Stimulated activated CD4-positive, alpha-beta T cell treated with anti-CD3 and anti-CD28 coated beads, Interleukin-2, amount 100 ng/mL, for 24 hours (primary cell): ENCODE measurements around the gene ZNF407.

Experiments
- DNase-seq, 2 donors: peaks; one replicate each; pipeline ENCODE4 v3.0.0-alpha.2; 2020

Gene ZNF407

DNA sequence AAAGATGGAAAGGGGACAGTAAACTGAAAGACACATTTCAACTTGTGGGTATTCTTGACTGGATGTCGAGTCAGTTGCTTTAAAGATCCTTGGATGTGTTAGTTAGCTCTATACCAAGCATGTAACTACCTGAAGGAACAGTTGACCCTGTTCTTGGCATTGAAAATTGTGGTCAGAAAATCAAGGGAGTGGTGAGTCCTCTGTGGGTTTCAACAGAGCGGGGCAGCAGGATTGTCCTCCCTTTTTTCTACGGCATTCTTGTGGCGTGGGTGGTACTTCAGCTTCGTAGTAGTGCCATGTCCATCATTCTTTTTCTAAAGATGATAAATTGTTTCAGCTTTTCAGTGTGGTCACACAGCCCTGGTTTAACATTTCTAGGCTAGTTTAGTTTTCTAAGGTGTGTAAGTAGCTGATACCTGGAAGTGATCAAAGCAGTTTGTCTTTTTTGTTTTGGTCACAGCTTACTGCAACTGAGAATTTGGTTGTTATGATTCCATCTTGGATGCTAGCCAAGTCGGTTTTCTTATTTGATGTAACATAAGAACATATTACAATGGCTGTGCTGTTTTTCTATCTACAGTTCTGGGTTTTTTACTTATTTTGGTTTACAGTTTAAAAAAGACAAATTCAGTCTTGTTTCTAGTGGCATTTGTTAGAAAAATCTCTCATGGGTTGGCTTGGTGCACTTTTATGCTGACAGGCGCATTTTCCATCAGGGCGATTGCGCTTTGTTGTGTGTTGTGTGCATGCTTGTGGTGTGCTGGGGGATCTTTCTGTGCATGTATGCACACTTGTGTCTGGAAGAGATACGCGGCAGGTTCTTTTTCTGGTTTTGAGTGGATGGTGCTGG is 84.7 kb downstream of the ZNF407 start:
- DNase-seq, result no peak

DNA sequence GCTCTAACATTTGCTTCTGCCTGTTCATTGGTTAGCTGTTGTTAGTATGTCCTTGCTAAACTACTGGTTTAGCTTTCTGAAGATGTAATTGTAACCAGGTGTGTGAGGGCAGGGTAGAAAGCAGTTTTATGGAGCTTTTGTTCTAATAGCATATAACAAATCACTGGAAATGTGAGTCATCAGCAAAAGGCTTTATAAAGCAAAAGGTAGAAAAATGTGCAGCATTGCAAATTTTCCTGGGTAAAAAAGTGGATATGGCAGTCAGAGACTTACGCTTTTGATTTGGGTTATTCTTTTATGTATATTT is 85.3 kb downstream of the ZNF407 start:
- DNase-seq, result no peak

GRCh38 chr18:74683573-74683972 is 85.9 kb downstream of the ZNF407 start:
- no peak for DNase-seq

DNA sequence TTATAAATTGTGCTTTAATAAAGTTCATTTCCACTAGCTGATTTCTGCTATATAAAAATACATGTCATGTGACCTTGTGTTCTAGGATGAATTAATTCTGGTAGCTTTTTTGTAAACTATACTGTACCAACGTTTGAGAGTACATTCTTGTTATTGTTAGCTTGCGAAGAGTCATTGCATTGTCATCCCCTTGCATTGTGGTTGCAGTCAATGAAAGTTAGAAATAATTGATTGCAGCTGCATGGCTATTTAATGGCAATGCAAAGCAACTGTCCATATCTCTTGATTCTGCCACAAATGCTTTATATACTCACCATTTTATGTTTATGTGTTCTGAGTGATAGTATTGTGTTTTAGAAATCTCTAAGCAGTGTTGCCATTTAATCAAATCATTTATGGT is 91.6 kb downstream of the ZNF407 start:
- DNase-seq, result no peak

DNA sequence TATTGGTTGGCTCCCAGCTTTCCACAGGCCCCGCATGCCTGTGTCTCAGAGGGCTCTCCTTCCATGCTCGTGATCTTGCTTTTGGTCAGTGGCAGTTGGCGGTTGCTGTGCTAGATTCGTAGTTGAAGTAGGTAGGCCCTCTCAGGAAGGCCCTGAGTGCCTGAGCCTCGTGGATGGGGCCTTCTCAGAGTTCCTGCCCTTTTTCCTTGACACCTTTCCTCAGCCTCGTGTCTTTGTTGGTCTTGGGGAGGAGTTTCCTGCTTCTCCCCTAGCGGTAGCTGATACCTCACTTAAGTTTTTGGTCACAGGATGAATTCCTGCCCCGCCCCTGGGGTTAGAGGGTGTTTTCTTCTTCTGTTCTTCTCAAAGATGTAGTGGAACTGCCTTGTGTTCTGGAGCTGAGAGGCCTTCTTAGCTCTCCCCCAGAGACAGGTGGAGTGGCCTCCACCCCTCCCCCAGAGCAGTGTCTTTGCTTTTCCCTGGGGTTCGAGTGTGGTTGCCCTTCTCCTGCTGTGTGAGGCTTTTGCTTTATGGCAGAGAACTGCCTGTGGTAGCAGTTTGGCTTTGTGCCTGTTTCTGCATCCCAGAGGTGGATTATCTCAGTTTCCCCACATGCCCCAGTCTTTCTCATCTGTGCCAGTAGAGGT is 94.8 kb downstream of the ZNF407 start:
- no peak for DNase-seq

DNA sequence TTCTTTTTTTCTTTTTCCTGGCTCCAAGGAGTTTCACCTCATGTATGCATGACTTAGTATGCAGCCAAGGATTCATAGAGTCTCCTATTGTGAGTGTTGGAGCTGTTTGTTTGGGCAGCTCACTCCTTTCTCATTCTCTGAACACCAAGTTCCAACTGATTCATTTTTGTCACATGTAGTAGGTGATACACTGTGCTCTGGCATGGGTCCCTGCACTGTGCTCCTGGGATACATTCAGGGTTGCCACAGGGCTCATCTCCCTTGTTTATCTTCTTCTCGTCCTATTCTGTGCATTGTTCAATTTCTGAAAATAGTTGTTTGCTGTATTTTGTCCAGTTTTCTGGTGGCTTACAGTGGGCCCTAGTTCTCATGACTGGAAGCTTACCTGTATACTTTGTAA is 96.8 kb downstream of the ZNF407 start:
- DNase-seq, result no peak

DNA sequence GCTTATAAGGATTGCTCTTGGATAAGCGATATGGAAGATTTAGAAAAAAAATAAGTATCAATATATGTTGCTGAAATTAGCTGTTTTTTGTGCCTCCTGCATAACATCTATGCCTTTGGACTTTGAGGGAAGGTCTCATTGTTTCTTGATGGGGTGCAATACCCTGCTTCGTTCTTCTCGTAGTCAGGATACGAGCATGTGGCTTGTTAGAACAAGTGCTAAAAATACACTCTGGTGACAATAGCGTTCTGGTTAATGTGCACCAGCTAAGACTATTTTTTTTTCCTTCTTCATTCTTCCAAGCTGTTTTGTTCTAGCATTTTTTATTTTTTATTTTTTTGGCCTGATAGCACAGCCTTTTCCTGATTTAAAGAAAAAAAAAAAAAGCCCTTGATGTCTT is 97.5 kb downstream of the ZNF407 start:
- no peak for DNase-seq

DNA sequence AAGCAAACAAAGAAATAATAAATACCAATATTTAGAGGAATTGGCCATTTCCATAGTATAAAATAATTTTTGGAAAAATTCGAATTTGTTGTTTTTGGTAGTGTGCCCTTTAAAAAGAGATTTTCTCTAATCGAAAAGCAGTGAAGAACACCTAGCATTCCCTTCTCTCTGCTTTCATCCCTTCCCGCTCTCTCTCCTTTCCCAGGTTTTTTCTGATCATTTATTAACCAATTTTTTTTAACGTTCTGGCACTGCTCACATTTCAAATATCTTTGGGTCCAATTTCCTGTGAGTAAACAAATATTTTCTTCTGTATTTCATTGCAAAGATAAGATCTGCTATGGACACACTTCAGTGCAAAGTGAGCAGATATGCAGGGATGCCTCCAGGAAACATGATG is 101.2 kb downstream of the ZNF407 start:
- no peak for DNase-seq

- no peak for DNase-seq
Measured at GRCh38 chr18:74699455-74699854, 101.8 kb downstream of the ZNF407 start.

DNA sequence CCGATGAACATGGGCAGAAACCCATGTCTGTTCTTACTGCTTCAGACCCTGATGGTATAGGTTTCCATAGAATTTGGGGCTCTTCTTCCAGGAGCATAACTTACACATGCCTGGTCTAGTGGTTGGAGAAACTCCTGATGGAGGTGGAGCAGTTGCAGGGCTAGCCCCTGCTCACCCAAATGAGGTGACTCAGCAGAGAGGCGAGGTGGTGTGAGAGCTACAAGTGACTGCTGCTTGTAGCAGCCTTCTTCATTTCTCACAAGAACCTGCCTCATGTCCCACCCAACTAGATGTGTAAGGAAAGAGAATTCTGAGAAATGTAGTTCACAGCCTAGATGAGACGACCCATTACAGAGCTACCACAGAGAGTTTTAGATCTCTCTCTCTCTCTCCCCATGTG is 105.3 kb downstream of the ZNF407 start:
- no peak for DNase-seq

- DNase-seq, result no peak
Measured at GRCh38 chr18:74708169-74708568, 110.5 kb downstream of the ZNF407 start.

GRCh38 chr18:74709452-74709851 is 111.8 kb downstream of the ZNF407 start:
- DNase-seq, result no peak

- no peak for DNase-seq
Measured at GRCh38 chr18:74714120-74714519, 116.5 kb downstream of the ZNF407 start.

DNA sequence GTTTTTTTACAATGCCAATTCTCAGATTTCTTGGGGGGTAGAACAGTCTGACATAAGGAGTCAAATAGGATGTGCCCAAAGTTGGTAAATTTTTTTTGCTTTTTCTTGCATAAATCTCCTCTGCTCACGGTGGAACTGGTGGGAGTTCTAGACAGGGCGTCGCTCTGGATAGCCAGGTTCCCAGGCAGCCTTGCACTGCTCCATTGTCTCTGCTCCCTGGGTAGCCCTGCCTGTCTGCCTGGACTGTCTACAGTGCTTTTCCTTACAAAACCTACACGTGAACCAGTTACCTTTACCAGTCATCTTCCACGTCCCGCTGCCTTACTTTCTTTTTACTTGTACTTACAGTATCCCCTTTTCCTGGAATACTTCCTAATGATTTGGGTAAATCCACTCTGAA is 117.1 kb downstream of the ZNF407 start:
- no peak for DNase-seq

DNA sequence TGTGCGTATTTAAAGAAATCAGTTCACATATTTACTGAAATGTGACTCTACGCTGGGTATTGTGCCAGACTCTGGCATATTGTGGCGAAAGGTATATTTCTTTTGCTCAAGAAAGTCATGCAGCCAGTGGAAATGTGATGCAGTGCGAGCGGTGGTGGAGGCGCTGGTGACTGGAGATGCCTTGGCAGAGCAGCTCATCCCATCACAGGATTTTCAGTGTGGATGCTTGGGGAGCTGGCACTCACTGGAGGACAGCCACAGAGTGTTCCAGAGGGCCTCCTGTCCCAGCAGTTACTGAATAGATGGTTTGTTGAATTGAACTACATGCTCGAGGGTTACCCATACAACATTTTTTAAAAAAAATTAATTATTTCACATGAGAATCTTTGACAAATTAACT is 117.6 kb downstream of the ZNF407 start:
- DNase-seq, result no peak

- no peak for DNase-seq
Measured at GRCh38 chr18:74715865-74716712, 118.4 kb downstream of the ZNF407 start.

GRCh38 chr18:74718312-74718711 is 120.6 kb downstream of the ZNF407 start:
- DNase-seq, result no peak

DNA sequence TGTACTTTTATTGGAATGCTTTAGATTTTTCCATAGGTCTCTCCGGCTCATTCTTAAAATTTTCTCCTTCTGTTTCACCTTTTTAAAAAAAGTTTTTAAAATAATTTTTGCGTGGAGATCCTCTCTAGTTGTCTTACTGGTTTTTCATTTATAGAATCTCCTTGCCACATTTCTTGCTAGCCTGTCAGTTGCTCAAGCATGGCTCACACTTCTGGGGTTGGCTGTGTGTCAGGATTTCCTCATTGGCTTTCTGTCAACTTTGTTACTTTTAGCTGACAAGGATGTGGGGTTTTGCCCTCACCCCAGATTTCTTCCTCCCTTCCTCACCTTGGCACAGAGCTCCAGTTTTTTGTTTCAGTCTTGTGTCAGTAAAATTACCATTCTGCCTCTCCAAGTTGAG is 124.6 kb downstream of the ZNF407 start:
- no peak for DNase-seq

DNA sequence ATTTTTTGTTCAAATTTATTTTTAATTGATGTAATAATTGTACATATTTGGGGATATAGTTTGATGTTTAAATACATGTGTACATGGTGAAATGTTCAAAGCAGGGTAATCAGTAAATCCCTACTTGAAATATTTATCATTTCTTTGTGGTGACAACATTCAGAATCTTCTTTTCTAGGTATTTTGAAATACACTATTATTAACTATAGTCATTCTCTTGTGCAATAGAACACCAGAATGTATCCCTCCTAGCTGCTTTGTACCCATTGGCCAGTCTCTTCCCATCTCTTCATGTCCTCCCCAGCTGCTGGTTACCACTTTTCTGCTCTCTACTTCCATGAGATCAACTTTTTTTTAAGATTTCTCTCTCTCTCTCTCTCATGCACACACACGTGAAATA is 126.5 kb downstream of the ZNF407 start:
- no peak for DNase-seq

GRCh38 chr18:74725690-74726089 is 128.0 kb downstream of the ZNF407 start:
- no peak for DNase-seq

GRCh38 chr18:74728586-74728985 is 130.9 kb downstream of the ZNF407 start:
- no peak for DNase-seq

- no peak for DNase-seq
Measured at GRCh38 chr18:74731097-74731496, 133.4 kb downstream of the ZNF407 start.

DNA sequence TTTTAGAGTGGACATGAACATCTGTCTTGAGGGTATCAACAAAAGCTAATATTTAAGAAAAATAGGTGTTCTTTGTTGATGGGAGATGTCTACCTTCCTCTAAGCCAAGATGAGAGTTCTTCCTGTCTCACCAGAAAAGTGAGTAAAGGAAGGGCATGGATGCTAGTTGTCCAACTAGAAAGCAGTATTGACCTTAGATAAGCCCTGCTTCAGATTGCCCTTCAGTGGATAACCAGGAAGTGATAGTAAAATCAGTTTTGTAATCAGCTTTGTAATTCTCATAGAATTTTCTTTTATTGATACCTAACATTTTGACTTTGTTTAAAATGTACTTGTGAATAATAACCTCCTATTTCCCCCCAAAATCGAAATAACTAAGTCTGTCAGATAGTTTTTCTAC is 134.7 kb downstream of the ZNF407 start:
- no peak for DNase-seq

DNA sequence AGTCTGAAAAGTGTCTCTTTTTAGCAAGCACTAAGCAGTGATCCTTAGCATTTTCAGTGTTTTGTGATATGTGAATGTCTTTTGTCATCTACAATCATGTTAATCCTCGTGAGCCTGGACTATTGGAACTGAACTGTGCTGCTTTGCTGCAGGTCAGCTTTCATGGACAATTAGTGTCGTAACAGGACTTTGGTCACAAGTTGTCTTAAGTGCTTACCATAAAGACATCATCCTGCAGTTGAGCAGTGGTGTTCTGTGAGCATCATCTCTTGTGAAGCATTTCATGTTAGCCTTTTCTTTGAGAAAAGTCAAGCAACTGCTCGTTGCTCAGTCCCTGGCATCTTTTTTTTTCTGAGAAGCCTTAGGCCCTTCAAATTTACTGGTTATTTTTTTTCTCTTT is 135.9 kb downstream of the ZNF407 start:
- no peak for DNase-seq
